22Rv1 (cell line): ENCODE data around the gene MYO15B.

Experiments used
- ZFX ChIP-seq: fragments of 450-650 bp; IDR thresholded peaks from 2 replicates; pipeline ENCODE4 v1.6.1; 2017; ENCODE audit warnings: antibody characterized with exemption, borderline replicate concordance
- TF ChIP-seq, protein P1 (sequence below): fragments of 450-650 bp; IDR thresholded peaks from 2 replicates; pipeline ENCODE4 v1.5.1; 2017; ENCODE audit warnings: mild to moderate bottlenecking

DNA sequence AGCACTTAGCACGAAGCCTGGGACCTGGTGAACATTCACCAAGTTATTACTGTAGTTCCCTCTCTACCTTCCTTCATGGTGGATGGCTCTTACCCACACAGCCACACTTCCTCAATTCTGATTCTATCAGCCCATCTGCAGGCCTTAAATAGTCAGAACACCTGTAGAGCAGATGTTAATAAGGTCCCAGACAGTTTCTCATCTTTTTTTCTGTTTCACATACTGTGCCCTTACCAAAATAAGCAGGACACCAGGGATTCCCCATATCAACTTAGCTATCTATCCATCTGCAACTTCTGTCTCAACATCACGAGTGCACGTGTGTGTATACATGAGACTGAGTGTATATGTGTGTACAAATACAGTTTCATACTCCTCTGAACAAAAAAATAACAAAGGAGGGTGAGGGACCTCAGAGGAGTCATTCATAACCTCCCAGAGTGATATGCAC lies 76.5 kb downstream of the MYO15B start:
- TF ChIP-seq, protein P1, sequence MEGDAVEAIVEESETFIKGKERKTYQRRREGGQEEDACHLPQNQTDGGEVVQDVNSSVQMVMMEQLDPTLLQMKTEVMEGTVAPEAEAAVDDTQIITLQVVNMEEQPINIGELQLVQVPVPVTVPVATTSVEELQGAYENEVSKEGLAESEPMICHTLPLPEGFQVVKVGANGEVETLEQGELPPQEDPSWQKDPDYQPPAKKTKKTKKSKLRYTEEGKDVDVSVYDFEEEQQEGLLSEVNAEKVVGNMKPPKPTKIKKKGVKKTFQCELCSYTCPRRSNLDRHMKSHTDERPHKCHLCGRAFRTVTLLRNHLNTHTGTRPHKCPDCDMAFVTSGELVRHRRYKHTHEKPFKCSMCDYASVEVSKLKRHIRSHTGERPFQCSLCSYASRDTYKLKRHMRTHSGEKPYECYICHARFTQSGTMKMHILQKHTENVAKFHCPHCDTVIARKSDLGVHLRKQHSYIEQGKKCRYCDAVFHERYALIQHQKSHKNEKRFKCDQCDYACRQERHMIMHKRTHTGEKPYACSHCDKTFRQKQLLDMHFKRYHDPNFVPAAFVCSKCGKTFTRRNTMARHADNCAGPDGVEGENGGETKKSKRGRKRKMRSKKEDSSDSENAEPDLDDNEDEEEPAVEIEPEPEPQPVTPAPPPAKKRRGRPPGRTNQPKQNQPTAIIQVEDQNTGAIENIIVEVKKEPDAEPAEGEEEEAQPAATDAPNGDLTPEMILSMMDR: no peak
- TF ChIP-seq ZFX: no peak
